HEK293T (cell line): Measurements from ENCODE around the gene MYH4.

Experiments
- CTCF ChIA-PET: fragments of 350-600 bp; formaldehyde crosslinking; extraction: SDS; loops from one replicate; lab custom pipeline; 2021; ENCODE audit warnings: antibody characterized with exemption, inconsistent platforms; lab: Yijun Ruan, JAX
- POLR2A ChIA-PET: fragments of 350-600 bp; formaldehyde crosslinking; extraction: SDS; loops from one replicate; lab custom pipeline; 2020; ENCODE audit warnings: antibody characterized with exemption, inconsistent platforms; lab: Yijun Ruan, JAX
- DNase-seq: peaks from one replicate; pipeline ENCODE4 v3.0.0; 2012; ENCODE audit warnings: mixed read lengths; ENCODE audit errors: extremely low spot score
- ARNT ChIP-seq: fragments of 450-650 bp; IDR thresholded peaks from 2 replicates; pipeline ENCODE4 v1.6.1; 2017; ENCODE audit warnings: mild to moderate bottlenecking
- BHLHE40 ChIP-seq: fragments of 450-650 bp; IDR thresholded peaks from 2 replicates; pipeline ENCODE4 v1.6.1; 2016; ENCODE audit warnings: mild to moderate bottlenecking, moderate library complexity, borderline replicate concordance
- CTBP1 ChIP-seq: fragments of 450-650 bp; IDR thresholded peaks from 2 replicates; pipeline ENCODE4 v1.6.1; 2016; ENCODE audit warnings: borderline replicate concordance
- ELF4 ChIP-seq: fragments of 450-650 bp; IDR thresholded peaks from 2 replicates; pipeline ENCODE4 v1.6.1; 2017; ENCODE audit warnings: antibody characterized with exemption
- FOXA1 ChIP-seq: fragments of 450-650 bp; IDR thresholded peaks from 2 replicates; pipeline ENCODE4 v1.6.1; 2016; ENCODE audit warnings: mild to moderate bottlenecking
- FOXK2 ChIP-seq: fragments of 450-650 bp; IDR thresholded peaks from 2 replicates; pipeline ENCODE4 v1.6.1; 2016; ENCODE audit warnings: mild to moderate bottlenecking
- FOXM1 ChIP-seq: fragments of 450-650 bp; IDR thresholded peaks from 2 replicates; pipeline ENCODE4 v1.6.1; 2017; ENCODE audit warnings: mild to moderate bottlenecking, borderline replicate concordance
- HDGF ChIP-seq: fragments of 450-650 bp; IDR thresholded peaks from 2 replicates; pipeline ENCODE4 v1.6.1; 2017; ENCODE audit warnings: antibody characterized with exemption, borderline replicate concordance
- L3MBTL2 ChIP-seq: fragments of 450-650 bp; conservative IDR thresholded peaks from 2 replicates; pipeline ENCODE4 v1.6.1; 2016; ENCODE audit warnings: mild to moderate bottlenecking
- LEF1 ChIP-seq: fragments of 450-650 bp; IDR thresholded peaks from 2 replicates; pipeline ENCODE4 v1.6.1; 2017; ENCODE audit warnings: mild to moderate bottlenecking, borderline replicate concordance
- NFRKB ChIP-seq: fragments of 450-650 bp; IDR thresholded peaks from 2 replicates; pipeline ENCODE4 v1.6.1; 2016; ENCODE audit warnings: mild to moderate bottlenecking, moderate library complexity
- PKNOX1 ChIP-seq: fragments of 450-650 bp; IDR thresholded peaks from 2 replicates; pipeline ENCODE4 v1.6.1; 2016
- SP1 ChIP-seq: fragments of 450-650 bp; IDR thresholded peaks from 2 replicates; pipeline ENCODE4 v1.6.1; 2017
- SUZ12 ChIP-seq: fragments of 450-650 bp; IDR thresholded peaks from 2 replicates; pipeline ENCODE4 v1.6.1; 2016; ENCODE audit warnings: mild to moderate bottlenecking
- TARDBP ChIP-seq: fragments of 450-650 bp; IDR thresholded peaks from 2 replicates; pipeline ENCODE4 v1.6.1; 2016
- ZNF384 ChIP-seq: fragments of 450-650 bp; IDR thresholded peaks from 2 replicates; pipeline ENCODE4 v1.6.1; 2016

Gene MYH4

GRCh38 chr17:10499950-10500349, 30.6 kb upstream of the MYH4 start:
- CTCF ChIA-PET: no interaction called here
- POLR2A ChIA-PET: no interaction called here
- no peak for DNase-seq
- TF ChIP-seq FOXA1 (no peak), SP1 (no peak), TARDBP (no peak), ELF4 (no peak), NFRKB (no peak), ZNF384 (no peak), BHLHE40 (no peak), CTBP1 (no peak), FOXK2 (no peak), SUZ12 (no peak), HDGF (no peak), LEF1 (no peak), PKNOX1 (no peak), ARNT (no peak)

GRCh38 chr17:10492004-10492403, 22.6 kb upstream of the MYH4 start:
- POLR2A ChIA-PET: no interaction called here
- CTCF ChIA-PET: no interaction called here
- DNase-seq: no peak

DNA sequence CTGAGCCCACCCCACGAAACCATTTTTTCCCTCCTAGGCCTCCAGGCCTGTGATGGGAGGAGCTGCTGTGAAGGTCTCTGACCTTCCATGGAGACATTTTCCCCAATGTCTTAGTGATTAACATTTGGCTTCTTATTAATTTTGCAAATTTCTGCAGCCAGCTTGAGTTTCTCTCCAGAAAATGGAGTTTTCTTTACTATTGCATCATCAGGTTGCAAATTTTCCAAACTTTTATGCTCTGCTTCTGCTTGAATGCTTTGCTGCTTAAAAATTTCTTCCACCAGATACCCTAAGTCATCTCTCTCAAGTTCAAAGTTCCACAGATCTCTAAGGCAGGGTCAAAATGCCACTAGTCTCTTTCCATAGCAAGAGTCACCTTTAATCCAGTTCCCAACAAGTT, 12.9 kb upstream of the MYH4 start:
- TF ChIP-seq CTBP1 (no peak), ZNF384 (no peak), ARNT (no peak)
- CTCF ChIA-PET: no interaction called here
- POLR2A ChIA-PET: no interaction called here
- DNase-seq: no peak

More at GRCh38 chr17:10492004-10492403, 22.6 kb upstream of the MYH4 start:
- TF ChIP-seq NFRKB (no peak), SUZ12 (no peak), FOXM1 (no peak), SP1 (no peak), PKNOX1 (no peak), LEF1 (no peak), ELF4 (no peak), L3MBTL2 (no peak), CTBP1 (no peak), ARNT (no peak), HDGF (no peak), FOXA1 (no peak), FOXK2 (no peak), TARDBP (no peak)

DNA sequence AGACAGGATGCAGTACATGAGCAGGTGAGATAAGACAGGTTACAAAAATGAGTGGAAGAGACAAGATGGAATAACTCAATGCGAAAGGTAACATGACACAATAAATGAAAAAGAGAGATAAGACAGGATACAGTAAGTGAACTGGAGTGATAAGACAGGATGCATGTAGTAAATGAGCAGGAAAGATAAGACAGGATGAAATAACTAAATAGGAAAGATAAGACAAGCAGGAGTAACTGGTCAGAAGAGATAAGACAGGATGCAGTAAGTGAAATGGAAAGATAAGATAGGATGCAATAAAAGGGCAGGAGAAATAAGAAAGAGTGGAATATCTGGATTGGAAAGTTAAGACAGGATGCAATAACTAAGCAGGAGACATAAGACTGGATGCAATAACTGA, 8.3 kb upstream of the MYH4 start:
- no peak for TF ChIP-seq ZNF384
- no peak for TF ChIP-seq NFRKB
- POLR2A ChIA-PET: no interaction called here
- no peak for DNase-seq
- CTCF ChIA-PET: no interaction called here

DNA sequence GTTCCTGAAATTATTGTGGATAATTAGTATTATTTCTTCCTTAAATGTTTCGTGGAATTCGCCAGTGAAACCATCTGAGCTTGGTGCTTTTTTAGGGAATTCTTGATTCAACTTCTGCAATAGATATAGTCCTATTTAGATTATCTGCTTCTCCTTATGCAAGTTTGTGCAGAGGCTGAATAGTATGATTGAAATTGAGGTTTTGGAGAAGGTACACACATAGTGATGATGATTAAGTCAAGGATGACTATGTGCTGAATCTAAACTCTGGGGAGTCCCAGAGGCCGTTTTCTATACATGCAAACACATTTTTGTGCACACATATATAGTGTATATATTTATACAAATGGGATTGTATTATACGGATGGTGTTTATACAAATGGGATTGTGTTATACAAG, 5.2 kb upstream of the MYH4 start:
- no peak for DNase-seq

GRCh38 chr17:10471858-10472257, 2.5 kb upstream of the MYH4 start:
- no peak for DNase-seq
- POLR2A ChIA-PET: no interaction called here
- no peak for TF ChIP-seq LEF1
- no peak for TF ChIP-seq FOXM1
- CTCF ChIA-PET: no interaction called here

More for the DNA sequence above, 5.2 kb upstream of the MYH4 start:
- POLR2A ChIA-PET: no interaction called here
- CTCF ChIA-PET: no interaction called here
- no peak for TF ChIP-seq FOXA1
- TF ChIP-seq ARNT: no peak
- TF ChIP-seq L3MBTL2: no peak
- TF ChIP-seq HDGF: no peak
- no peak for TF ChIP-seq FOXM1
- TF ChIP-seq BHLHE40: no peak
- no peak for TF ChIP-seq ELF4
- TF ChIP-seq PKNOX1: no peak
- TF ChIP-seq NFRKB: no peak
- TF ChIP-seq TARDBP: no peak
- TF ChIP-seq SP1: no peak
- no peak for TF ChIP-seq FOXK2
- no peak for TF ChIP-seq SUZ12
- no peak for TF ChIP-seq LEF1
- no peak for TF ChIP-seq CTBP1
- TF ChIP-seq ZNF384: no peak

DNA sequence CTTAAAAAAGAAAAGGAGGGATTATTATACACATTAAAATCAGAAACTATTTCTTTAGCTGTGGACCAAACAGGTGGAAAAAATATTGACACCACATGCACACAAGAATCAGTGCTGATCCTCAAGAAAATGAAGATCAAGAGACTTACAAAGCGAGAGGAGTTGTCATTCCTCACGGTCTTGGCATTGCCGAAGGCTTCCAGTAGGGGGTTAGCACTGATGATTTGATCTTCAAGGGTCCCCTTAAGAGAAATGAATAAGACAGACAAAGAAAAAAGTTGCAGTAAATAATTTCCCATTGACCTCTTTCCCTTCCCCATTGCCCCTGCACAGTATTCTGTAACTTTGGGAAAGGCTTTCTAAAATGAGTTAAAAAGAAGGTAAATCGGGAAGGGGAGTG, 6.0 kb downstream of the MYH4 start:
- CTCF ChIA-PET: no interaction called here
- POLR2A ChIA-PET: no interaction called here
- TF ChIP-seq FOXK2 (no peak), HDGF (no peak), TARDBP (no peak), ARNT (no peak)
- no peak for DNase-seq
